Heart right ventricle (tissue), 16 donors: ENCODE measurements around the gene INTS15. TPM values are rescaled to one million over a fixed set of nuclear protein-coding genes. Genes with fewer than 3 reads are reported as not detected.

Source experiments
- ATAC-seq, 8 donors: fragments of 200-7000 bp; cut with Tn5 transposase; one replicate each; pipeline ENCODE4 v1.9.1; 2020; ENCODE audit warnings: mild to moderate bottlenecking in 8 of 8, moderate library complexity in 8 of 8, moderate number of reproducible peaks in 1 of 8
- DNase-seq, 2 donors: peaks; one replicate each; pipeline ENCODE4 v3.0.0-alpha.2; 2020
- H3K27ac ChIP-seq, 10 donors: fragments of 200-600 bp; sonication (generic) in 2 of 10; one replicate each; pipeline versions ENCODE4 v1.5.0 to v1.8.0; 2020 to 2022; ENCODE audit warnings: mild to moderate bottlenecking in 3 of 10
- H3K27me3 ChIP-seq, 7 donors: fragments of 200-600 bp; one replicate each; pipeline ENCODE4 v1.8.0; 2021 to 2022; ENCODE audit warnings: mild to moderate bottlenecking in 2 of 7
- H3K36me3 ChIP-seq, 9 donors: fragments of 200-600 bp; sonication (generic) in 1 of 9; one replicate each; pipeline versions ENCODE4 v1.5.0 to v1.8.0; 2020 to 2022; ENCODE audit warnings: mild to moderate bottlenecking in 2 of 9
- H3K4me1 ChIP-seq, 9 donors: fragments of 200-600 bp; sonication (generic) in 1 of 9; one replicate each; pipeline versions ENCODE4 v1.5.0 to v1.8.0; 2020 to 2022; ENCODE audit warnings: mild to moderate bottlenecking in 4 of 9
- H3K4me3 ChIP-seq, 10 donors: fragments of 200-600 bp; sonication (generic) in 2 of 10; one replicate each; pipeline versions ENCODE4 v1.5.0 to v1.8.0; 2020 to 2022; ENCODE audit warnings: mild to moderate bottlenecking in 7 of 10, moderate library complexity in 2 of 10
- H3K9me3 ChIP-seq, 11 donors: fragments of 200-600 bp in 10 of 11; sonication (generic) in 2 of 11; one replicate each; pipeline versions ENCODE4 v1.5.0 to v1.8.0; 2013 to 2022; ENCODE audit warnings: mild to moderate bottlenecking in 2 of 11, control low read depth in 1 of 11, moderate library complexity in 1 of 11
- WGBS, 2 donors: extraction: QIAGEN DNeasy Blood & Tissue Kit; methylation state at CpG; one replicate each; pipeline ENCODE4 v1.1.7; 2013; ENCODE audit warnings: inconsistent platforms in 1 of 2; 5-methylcytosine and 5-hydroxymethylcytosine counted together
- intact Hi-C, 10 donors: fragments of 100-400 bp; cut with DNase I; formaldehyde crosslinking; loops; one replicate each; pipeline versions ENCODE4 v1.11.1 to v1.14.2; 2022
- polyA plus RNA-seq, 2 donors: library from polyadenylated mRNA; stranded (reverse); fragments of 200-250 nt; gene quantifications; one replicate each; pipeline ENCODE4 v1.2.3, GENCODE V29; 2013
- total RNA-seq, 10 donors: library from RNA; stranded (reverse); fragmentation: NEBNext Ultra II Directional in 3 of 10; extraction: Animal tissue kit (Norgen Biotek cat#: 25700) in 3 of 10; gene quantifications; one replicate each; pipeline versions ENCODE4 v1.2.1 to v1.2.4, GENCODE V29; 2021 to 2023
- TF ChIP-seq, protein P1 (sequence below), 9 donors: fragments of 200-600 bp; sonication (generic) in 2 of 9; IDR thresholded peaks; one replicate each; pipeline versions ENCODE4 v1.5.0 to v1.8.0; 2021 to 2022; ENCODE audit warnings: antibody characterized with exemption in 9 of 9, mild to moderate bottlenecking in 5 of 9, moderate library complexity in 1 of 9
- donor health status: Arrhythmogenic right ventricular cardiomyopathy.
- donor health status: ischemic (EF 13 %, LVEDD 7.1; RV severe dilation, severe dysfunction).
- donor health status: healthy with polysubstance abuse.
- donor health status: DM: no; HTN: yes; CAD: no.
- donor health status: DM: no; HTN: no; CAD: no.
- donor health status: ischemic (EF 25% LVEDD 6.9; RV normal size, moderate dysfunction).
- donor health status: ischemic (EF 25% LVEDD 5.7; RV mildly dilated, moderate dysfunction).
- donor health status: healthy.
- donor health status: DM: yes; HTN: yes; CAD: no.
- donor health status: Ischemic cardiomyopathy.
- donor health status: ischemic (EF 35%, LVEDD 5.7; RV mildly dilated, moderate dysfunction).
- donor health status: nonischemic (EF 11% LVEDD 7.7; RV severe dilation, severe dysfunction).
- donor health status: DM: yes; HTN: yes; CAD: no.
- donor health status: PGD.
- donor health status: ischemic (EF 29% LVEDD 5.4; RV normal size, mild dysfunction).
- donor health status: nonischemic (EF 23%, LVEDD 6.1; RV moderate dilation, normal function).

Gene INTS15
- total and polyA plus RNA-seq, 12 donors, result 9.8 to 22.0 (median 13.4) TPM

DNA sequence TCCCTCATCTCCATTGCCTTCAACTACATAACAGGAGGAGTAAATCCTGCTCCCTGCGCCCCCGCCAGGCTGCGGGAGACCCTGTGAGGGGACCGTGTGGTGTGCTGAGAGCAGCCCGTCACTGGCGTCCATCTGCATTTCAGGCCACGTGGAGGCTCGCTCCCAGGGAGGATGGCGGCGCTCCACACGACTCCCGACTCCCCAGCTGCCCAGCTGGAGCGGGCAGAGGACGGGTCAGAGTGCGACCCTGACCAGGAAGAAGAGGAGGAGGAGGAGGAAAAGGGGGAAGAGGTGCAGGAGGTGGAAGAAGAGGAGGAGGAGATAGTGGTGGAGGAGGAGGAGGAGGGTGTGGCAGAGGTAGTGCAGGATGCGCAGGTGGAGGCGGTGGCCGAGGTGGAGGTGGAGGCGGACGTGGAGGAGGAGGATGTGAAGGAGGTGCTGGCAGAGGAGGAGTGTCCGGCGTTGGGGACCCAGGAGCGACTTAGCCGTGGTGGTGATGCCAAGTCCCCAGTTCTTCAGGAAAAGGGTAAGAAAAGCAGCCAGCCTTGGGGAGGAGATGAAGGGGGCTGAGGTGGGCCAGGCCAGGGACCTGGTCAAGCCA, 52.5 kb downstream of the INTS15 start:
- H3K27me3 ChIP-seq, result no peaks in the 10 kb centered on the region
- 92 to 93% methylated on average over 22 to 24 of the region's 24 CpGs for WGBS, 2 donors
- H3K4me3 ChIP-seq, result no peak overlapping the region
- peaks cover 0 to 84% (median 13%) of the 10 kb centered on the region in 9 donors for H3K36me3 ChIP-seq
- TF ChIP-seq, protein P1, sequence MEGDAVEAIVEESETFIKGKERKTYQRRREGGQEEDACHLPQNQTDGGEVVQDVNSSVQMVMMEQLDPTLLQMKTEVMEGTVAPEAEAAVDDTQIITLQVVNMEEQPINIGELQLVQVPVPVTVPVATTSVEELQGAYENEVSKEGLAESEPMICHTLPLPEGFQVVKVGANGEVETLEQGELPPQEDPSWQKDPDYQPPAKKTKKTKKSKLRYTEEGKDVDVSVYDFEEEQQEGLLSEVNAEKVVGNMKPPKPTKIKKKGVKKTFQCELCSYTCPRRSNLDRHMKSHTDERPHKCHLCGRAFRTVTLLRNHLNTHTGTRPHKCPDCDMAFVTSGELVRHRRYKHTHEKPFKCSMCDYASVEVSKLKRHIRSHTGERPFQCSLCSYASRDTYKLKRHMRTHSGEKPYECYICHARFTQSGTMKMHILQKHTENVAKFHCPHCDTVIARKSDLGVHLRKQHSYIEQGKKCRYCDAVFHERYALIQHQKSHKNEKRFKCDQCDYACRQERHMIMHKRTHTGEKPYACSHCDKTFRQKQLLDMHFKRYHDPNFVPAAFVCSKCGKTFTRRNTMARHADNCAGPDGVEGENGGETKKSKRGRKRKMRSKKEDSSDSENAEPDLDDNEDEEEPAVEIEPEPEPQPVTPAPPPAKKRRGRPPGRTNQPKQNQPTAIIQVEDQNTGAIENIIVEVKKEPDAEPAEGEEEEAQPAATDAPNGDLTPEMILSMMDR (IDR thresholded peaks at IDR 0.05), result no peak
- no peak overlapping the region for H3K27ac ChIP-seq
- intact Hi-C loops, result no loop called here
- no peaks in the 10 kb centered on the region for H3K9me3 ChIP-seq
- ATAC-seq (no peak), DNase-seq (no peak)
- H3K4me1 ChIP-seq, result peaks cover 4 to 31% (median 14%) of the 10 kb centered on the region in 9 donors

DNA sequence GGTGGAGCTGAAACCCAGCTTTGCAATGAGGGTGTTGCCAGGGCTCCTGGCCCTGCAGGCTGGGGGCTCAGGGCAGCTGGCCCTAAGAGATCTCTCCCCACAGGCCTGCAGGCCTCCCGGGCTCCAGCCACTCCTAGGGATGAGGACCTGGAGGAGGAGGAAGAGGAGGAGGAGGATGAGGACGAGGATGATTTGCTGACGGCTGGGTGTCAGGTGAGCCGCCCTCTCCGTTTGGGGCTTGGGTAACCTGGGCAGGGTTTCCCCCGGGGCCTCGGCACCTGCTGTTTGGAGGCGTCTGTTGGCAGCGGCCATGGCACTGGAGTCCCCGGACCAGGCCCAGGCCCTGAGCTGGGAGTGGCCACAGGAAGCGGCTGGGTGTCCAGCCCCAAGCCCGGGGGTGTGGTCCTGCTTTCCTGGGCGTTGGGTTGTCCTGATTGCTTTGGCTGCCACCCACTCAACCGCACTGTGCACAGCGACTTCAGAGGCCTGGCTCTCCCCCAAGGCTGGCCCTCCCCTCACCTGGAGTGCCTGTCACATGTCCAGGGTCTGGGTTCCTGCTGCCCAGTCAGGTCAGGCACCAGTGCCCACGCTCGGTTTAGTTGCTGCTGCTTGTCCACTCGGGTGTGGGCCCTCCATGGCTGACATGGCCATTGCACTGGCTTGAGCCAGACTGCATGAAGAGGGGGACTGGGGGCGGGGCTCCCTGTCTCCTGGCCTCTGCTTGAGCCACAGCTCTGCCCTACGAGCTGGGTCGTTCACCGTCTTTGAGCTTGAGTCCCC, 53.2 kb downstream of the INTS15 start:
- ATAC-seq (no peak), DNase-seq (no peak)
- Histone ChIP-seq H3K4me3 (no peak overlapping the region), H3K27ac (no peak overlapping the region), H3K27me3 (no peaks in the 10 kb centered on the region), H3K9me3 (no peaks in the 10 kb centered on the region), H3K4me1 (peaks cover 2 to 29% (median 10%) of the 10 kb centered on the region in 9 donors), H3K36me3 (peaks cover 0 to 91% (median 13%) of the 10 kb centered on the region in 9 donors)
- TF ChIP-seq, protein P1 (IDR thresholded peaks at IDR 0.05), result no peak
- intact Hi-C loops, result no loop called here
- WGBS, 2 donors, result 82 to 87% methylated on average over 22 of the region's 22 CpGs

DNA sequence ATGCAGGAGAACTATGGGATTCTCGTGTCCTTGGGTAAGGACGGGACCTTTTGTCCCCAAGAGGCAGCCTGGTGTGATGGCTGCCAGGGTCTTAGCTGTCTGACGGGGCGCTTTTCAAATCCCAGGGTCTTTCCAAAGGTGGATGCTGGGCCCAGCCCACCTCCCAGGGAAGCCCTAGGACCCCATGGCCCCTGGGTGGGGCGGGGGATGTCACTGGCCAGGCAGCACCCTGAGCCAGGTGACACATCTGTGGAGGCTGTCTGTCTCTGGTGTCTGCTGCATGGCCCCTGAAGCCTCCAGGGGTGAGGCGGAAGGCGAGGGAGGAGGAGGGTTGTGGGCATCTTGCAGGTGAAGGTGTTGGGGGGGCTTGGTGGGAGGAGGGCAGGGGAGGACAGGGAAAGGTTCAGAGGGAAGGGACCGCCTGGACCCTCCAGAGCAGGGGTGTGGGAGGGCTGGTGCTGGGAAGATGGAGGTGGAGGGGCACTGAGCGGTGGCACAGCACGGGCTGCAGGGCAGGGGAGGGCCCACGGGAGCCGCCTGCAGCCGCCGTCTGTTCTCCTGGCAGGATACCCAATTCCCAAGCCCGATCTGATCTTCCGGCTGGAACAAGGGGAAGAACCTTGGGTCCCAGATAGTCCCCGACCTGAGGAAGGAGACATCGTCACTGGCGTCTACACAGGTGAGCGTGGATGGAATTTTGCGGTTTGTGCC, 54.2 kb downstream of the INTS15 start:
- Histone ChIP-seq H3K4me3 (no peak overlapping the region), H3K27me3 (no peaks in the 10 kb centered on the region), H3K4me1 (peaks cover 0 to 19% (median 0%) of the 10 kb centered on the region in 9 donors), H3K36me3 (peaks cover 0 to 100% (median 13%) of the 10 kb centered on the region in 9 donors), H3K9me3 (no peaks in the 10 kb centered on the region), H3K27ac (no peak overlapping the region)
- TF ChIP-seq, protein P1 (IDR thresholded peaks at IDR 0.05), result no peak
- 89 to 95% methylated on average over 21 of the region's 21 CpGs for WGBS, 2 donors
- DNase-seq, result no peak
- intact Hi-C loops, result no loop called here
- no peak for ATAC-seq

DNA sequence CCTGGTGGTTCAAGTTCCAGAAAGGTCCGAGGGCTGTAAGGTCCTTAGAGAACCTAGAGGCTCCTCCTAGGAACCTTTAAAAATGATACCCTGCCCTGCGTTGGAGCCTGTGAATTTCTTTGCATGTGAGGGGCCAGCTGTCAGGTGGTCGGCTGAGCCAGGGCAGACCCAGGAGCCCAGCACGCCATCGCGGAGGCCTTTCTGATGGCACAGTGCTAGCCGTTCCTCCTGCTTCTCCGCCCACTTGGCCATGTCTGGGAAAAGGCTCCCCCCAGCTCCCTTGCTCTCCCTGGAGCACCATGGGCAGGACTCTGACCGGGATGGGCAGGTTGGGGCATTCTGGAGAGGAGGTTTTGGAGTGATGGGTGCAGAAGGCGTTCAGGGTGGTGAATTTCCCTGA, 54.9 kb downstream of the INTS15 start:
- Histone ChIP-seq H3K4me3 (no peak overlapping the region), H3K9me3 (no peaks in the 10 kb centered on the region), H3K27ac (no peak overlapping the region), H3K36me3 (peaks cover 0 to 100% (median 13%) of the 10 kb centered on the region in 9 donors), H3K4me1 (peaks cover 0 to 12% (median 0%) of the 10 kb centered on the region in 9 donors), H3K27me3 (no peaks in the 10 kb centered on the region)
- 93 to 97% methylated on average over 10 of the region's 10 CpGs for WGBS, 2 donors
- ATAC-seq, result no peak
- no peak for DNase-seq
- TF ChIP-seq, protein P1 (IDR thresholded peaks at IDR 0.05), result no peak
- intact Hi-C loops, result no loop called here
